Gastroesophageal sphincter (tissue), 4 donors: ENCODE data around the gene PRR23E. TPM values are rescaled to one million over a fixed set of nuclear protein-coding genes. Genes with fewer than 3 reads are reported as not detected.

Experiments
- ATAC-seq: fragments of 150-250 bp; one replicate; pipeline ENCODE4 v1.9.1; 2016; ENCODE audit warnings: mild to moderate bottlenecking, moderate library complexity
- H3K27ac ChIP-seq, 4 donors: fragments of 200-600 bp; sonication (generic) in 3 of 4; 1 replicate in 3 of 4; 2 replicates in 1 of 4; pipeline ENCODE4 v1.5.1; 2016 to 2019
- H3K27me3 ChIP-seq: fragments of 200-600 bp; sonication (generic); one replicate; pipeline ENCODE4 v1.5.1; 2019
- H3K36me3 ChIP-seq, 2 donors: fragments of 200-600 bp; sonication (generic); one replicate each; pipeline ENCODE4 v1.5.1; 2019; ENCODE audit warnings: control low read depth in 1 of 2
- H3K4me1 ChIP-seq, 3 donors: fragments of 200-600 bp; sonication (generic); 1 replicate in 2 of 3; 2 replicates in 1 of 3; pipeline ENCODE4 v1.5.1; 2016 to 2019; ENCODE audit warnings: control low read depth in 2 of 3
- H3K4me3 ChIP-seq, 2 donors: fragments of 200-600 bp; sonication (generic); one replicate each; pipeline ENCODE4 v1.5.1; 2019; ENCODE audit warnings: mild to moderate bottlenecking in 1 of 2, moderate library complexity in 1 of 2
- H3K9me3 ChIP-seq, 3 donors: fragments of 200-600 bp; sonication (generic); one replicate each; pipeline ENCODE4 v1.5.1; 2017 to 2019; ENCODE audit warnings: control low read depth in 2 of 3
- CTCF ChIP-seq, 4 experiments: fragments of 200-600 bp in 2 of 4; fragments of 450-650 bp in 2 of 4; sonication (generic) in 1 of 4; IDR thresholded peaks; one replicate each; pipeline ENCODE4 v1.5.1; 2017 to 2019; ENCODE audit warnings: antibody characterized with exemption in 4 of 4, mild to moderate bottlenecking in 2 of 4, moderate library complexity in 2 of 4
- EP300 ChIP-seq: sonication (generic); formaldehyde crosslinking; IDR thresholded peaks from one replicate; pipeline ENCODE4 v1.6.1; 2017; ENCODE audit warnings: antibody characterized with exemption, mild to moderate bottlenecking
- POLR2A ChIP-seq, 2 donors: fragments of 450-650 bp; IDR thresholded peaks; one replicate each; pipeline ENCODE4 v1.6.1; 2017; ENCODE audit warnings: antibody characterized with exemption in 2 of 2, mild to moderate bottlenecking in 2 of 2, moderate library complexity in 1 of 2
- POLR2AphosphoS5 ChIP-seq: sonication (generic); formaldehyde crosslinking; IDR thresholded peaks from one replicate; pipeline ENCODE4 v1.6.1; 2017; ENCODE audit warnings: antibody characterized with exemption
- WGBS, 2 donors: methylation state at CpG; one replicate each; pipeline ENCODE4 v1.1.5; 2018; ENCODE audit warnings: low coverage in 1 of 2; 5-methylcytosine and 5-hydroxymethylcytosine counted together
- total RNA-seq, 4 donors: library from RNA; depleted of rRNA; stranded (reverse); fragments of >200 nt; gene quantifications; one replicate each; pipeline ENCODE4 v1.1.0, GENCODE V29; 2016

The PRR23E gene
- total RNA-seq, 4 donors from 2014 or later, result not detected

- ATAC-seq, result no peak
- Histone ChIP-seq H3K9me3 (no peaks in the 10 kb centered on the region), H3K4me1 (peaks cover 0 to 10% (median 0%) of the 10 kb centered on the region in 3 donors), H3K4me3 (no peak overlapping the region), H3K27ac (no peak overlapping the region), H3K27me3 (peaks cover 52% of the 10 kb centered on the region), H3K36me3 (no peaks in the 10 kb centered on the region)
- TF ChIP-seq EP300 (no peak), POLR2A (IDR thresholded peaks at IDR 0.05) (no peak), CTCF (IDR thresholded peaks at IDR 0.05) (no peak), POLR2AphosphoS5 (no peak)
- 40 to 54% methylated on average over 7 to 9 of the region's 9 CpGs for WGBS, 2 donors
Observed at GRCh38 chr3:127217596-127218453, 24.9 kb downstream of the PRR23E start.

- Histone ChIP-seq H3K27ac (no peak overlapping the region), H3K4me1 (peaks cover 0 to 10% (median 0%) of the 10 kb centered on the region in 3 donors), H3K36me3 (no peaks in the 10 kb centered on the region), H3K9me3 (no peaks in the 10 kb centered on the region), H3K4me3 (no peak overlapping the region), H3K27me3 (peaks cover 52% of the 10 kb centered on the region)
- TF ChIP-seq POLR2AphosphoS5, result no peak
- no peak for TF ChIP-seq CTCF (IDR thresholded peaks at IDR 0.05)
- no peak for TF ChIP-seq EP300
- TF ChIP-seq POLR2A (IDR thresholded peaks at IDR 0.05), result no peak
- WGBS, 2 donors, result 64 to 72% methylated on average over 10 to 13 of the region's 13 CpGs
- no peak for ATAC-seq
Observed at GRCh38 chr3:127218454-127218922, 25.6 kb downstream of the PRR23E start.

GRCh38 chr3:127220497-127220896 is 27.6 kb downstream of the PRR23E start:
- TF ChIP-seq POLR2A (IDR thresholded peaks at IDR 0.05) (no peak), EP300 (no peak), POLR2AphosphoS5 (no peak)
- WGBS, 2 donors, result 18 to 30% methylated on average over 9 of the region's 9 CpGs

GRCh38 chr3:127221037-127221436 is 28.1 kb downstream of the PRR23E start:
- Histone ChIP-seq H3K9me3 (peaks cover 0 to 21% (median 0%) of the 10 kb centered on the region in 3 donors), H3K27me3 (peaks cover 53% of the 10 kb centered on the region), H3K4me3 (no peak overlapping the region), H3K27ac (no peak overlapping the region), H3K36me3 (no peaks in the 10 kb centered on the region), H3K4me1 (peaks cover 0 to 10% (median 0%) of the 10 kb centered on the region in 3 donors)
- no peak for ATAC-seq
- 18% methylated on average over 3 of the region's 4 CpGs; no CpG with 5 or more reads in 1 of the 2 donors for WGBS, 2 donors
- TF ChIP-seq POLR2A (IDR thresholded peaks at IDR 0.05) (no peak), CTCF (IDR thresholded peaks at IDR 0.05) (no peak), POLR2AphosphoS5 (no peak), EP300 (no peak)

More at GRCh38 chr3:127220497-127220896, 27.6 kb downstream of the PRR23E start:
- H3K9me3 ChIP-seq, result peaks cover 0 to 16% (median 0%) of the 10 kb centered on the region in 3 donors
- H3K27ac ChIP-seq, result no peak overlapping the region
- H3K36me3 ChIP-seq, result no peaks in the 10 kb centered on the region
- H3K27me3 ChIP-seq, result peaks cover 50% of the 10 kb centered on the region
- no peak for ATAC-seq
- H3K4me1 ChIP-seq, result peaks cover 0 to 10% (median 0%) of the 10 kb centered on the region in 3 donors
- no peak overlapping the region for H3K4me3 ChIP-seq

GRCh38 chr3:127221446-127222035 is 28.6 kb downstream of the PRR23E start:
- H3K9me3 ChIP-seq, result peaks cover 0 to 23% (median 0%) of the 10 kb centered on the region in 3 donors
- no CpG with 5 or more reads among the region's 10 CpGs for WGBS, 2 donors

More at GRCh38 chr3:127221446-127222035, 28.6 kb downstream of the PRR23E start:
- H3K4me3 ChIP-seq, result no peak overlapping the region
- peaks cover 57% of the 10 kb centered on the region for H3K27me3 ChIP-seq
- H3K27ac ChIP-seq, result no peak overlapping the region
- no peaks in the 10 kb centered on the region for H3K36me3 ChIP-seq
- TF ChIP-seq CTCF (IDR thresholded peaks at IDR 0.05) (no peak), POLR2AphosphoS5 (no peak), POLR2A (IDR thresholded peaks at IDR 0.05) (no peak), EP300 (no peak)
- peaks cover 0 to 10% (median 0%) of the 10 kb centered on the region in 3 donors for H3K4me1 ChIP-seq
- no peak for ATAC-seq
